Transverse colon (tissue), 4 donors: ENCODE data around the gene DZIP1L.

Experiments used
- CTCF ChIP-seq, 5 experiments: fragments of 200-600 bp in 3 of 5; fragments of 450-650 bp in 2 of 5; sonication (generic) in 3 of 5; IDR thresholded peaks; 1 replicate in 2 of 5; 2 replicates in 3 of 5; pipeline ENCODE4 v1.5.1; 2016 to 2017; ENCODE audit warnings: antibody characterized with exemption in 5 of 5, inconsistent platforms in 3 of 5, mild to moderate bottlenecking in 2 of 5, moderate library complexity in 1 of 5
- EP300 ChIP-seq: sonication (generic); formaldehyde crosslinking; IDR thresholded peaks from one replicate; pipeline ENCODE4 v1.6.1; 2017; ENCODE audit warnings: antibody characterized with exemption, low read depth
- POLR2A ChIP-seq: fragments of 450-650 bp; IDR thresholded peaks from one replicate; pipeline ENCODE4 v1.6.1; 2016; ENCODE audit warnings: antibody characterized with exemption, mild to moderate bottlenecking, moderate library complexity
- POLR2AphosphoS5 ChIP-seq, 3 donors: sonication (generic); formaldehyde crosslinking; IDR thresholded peaks; one replicate each; pipeline ENCODE4 v1.6.1; 2016; ENCODE audit warnings: antibody characterized with exemption in 3 of 3

DNA sequence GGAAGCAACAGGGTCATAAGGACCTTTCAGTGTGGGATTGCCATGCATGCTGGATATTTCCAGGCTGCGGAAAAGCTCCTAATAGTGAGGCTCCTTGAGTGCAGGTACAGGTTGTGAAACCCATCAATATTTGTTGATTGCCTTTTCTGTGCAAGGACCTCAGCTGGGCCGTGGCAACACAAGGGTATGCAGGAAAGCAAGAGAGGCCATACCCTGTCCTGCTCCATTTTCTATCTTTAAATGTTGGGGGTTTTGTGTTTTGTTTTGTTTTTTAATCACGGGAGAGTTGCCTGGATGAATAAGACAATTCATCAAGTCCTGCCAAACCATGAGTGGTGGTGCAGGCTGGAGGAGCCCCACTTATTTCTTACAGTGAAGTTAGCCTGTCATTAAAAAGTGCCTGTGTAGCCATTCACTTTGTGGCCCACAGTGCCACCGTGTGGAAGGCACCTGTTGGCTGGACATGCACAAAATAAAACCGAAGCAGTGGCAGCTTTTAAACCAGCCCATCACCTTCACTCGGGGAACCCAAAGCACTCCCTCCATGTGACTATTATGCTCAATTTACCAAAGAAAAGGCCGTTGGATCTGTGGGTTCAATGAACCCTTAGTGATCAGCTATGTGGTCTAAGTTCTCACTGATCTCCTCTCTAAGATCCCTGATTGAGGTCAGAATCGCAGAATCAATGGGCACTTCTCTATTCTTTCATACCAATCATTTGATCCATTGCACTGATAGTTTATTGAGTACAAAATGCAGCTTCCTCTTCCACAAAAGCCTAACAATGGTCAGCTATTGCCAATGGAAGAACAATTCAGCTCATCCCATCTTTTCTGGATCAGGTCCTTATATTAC lies 63.2 kb downstream of the DZIP1L start:
- TF ChIP-seq CTCF (IDR thresholded peaks at IDR 0.05) (peak in 3 of 5 experiments; percentile 23 to 36 (median 32)), POLR2A (no peak), POLR2AphosphoS5 (IDR thresholded peaks at IDR 0.05) (no peak), EP300 (no peak)
